H1 (cell line): ENCODE measurements around the gene GIT1. TPM values are rescaled to one million over a fixed set of nuclear protein-coding genes. Genes with fewer than 3 reads are reported as not detected.

Experiments
- CTCF ChIA-PET: fragments of 300-600 bp; sonication (Branson Sonifier 250); formaldehyde crosslinking; loops from one replicate; lab custom pipeline; 2021; ENCODE audit not compliant: partially characterized antibody; lab: Charles Lee
- POLR2A ChIA-PET: fragments of 300-600 bp; sonication (Branson Sonifier 250); formaldehyde crosslinking; loops from one replicate; lab custom pipeline; 2021; ENCODE audit warnings: inconsistent platforms; ENCODE audit not compliant: partially characterized antibody; lab: Charles Lee
- DNase-seq, 2 experiments: peaks; one replicate each; pipeline versions ENCODE4 v3.0.0 to v3.0.0-alpha.2; 2010 to 2022; ENCODE audit warnings: low spot score in 2 of 2, low read depth in 1 of 2, mixed read lengths in 1 of 2
- FAIRE-seq: peaks from 2 replicates; lab custom pipeline; 2011; peaks lifted over from hg19 to GRCh38; lab: Jason Lieb, UNC
- H2AFZ ChIP-seq: 2 replicates; pipeline ENCODE4 v1.8.1; 2012; ENCODE audit warnings: low read length, inconsistent platforms
- H2AK5ac ChIP-seq: 2 replicates; pipeline ENCODE4 v1.6.1; 2013; ENCODE audit warnings: low read depth, low read length
- H2BK120ac ChIP-seq: replicated peaks from 2 replicates; pipeline ENCODE3; 2013; ENCODE audit warnings: low read depth, low read length, inconsistent platforms
- H2BK12ac ChIP-seq: 2 replicates; pipeline ENCODE4 v1.6.1; 2013; ENCODE audit warnings: low read depth, low read length
- H2BK15ac ChIP-seq: 2 replicates; pipeline ENCODE4 v1.6.1; 2013; ENCODE audit warnings: low read length
- H2BK20ac ChIP-seq: 2 replicates; pipeline ENCODE4 v1.6.1; 2013; ENCODE audit warnings: low read length
- H2BK5ac ChIP-seq: 2 replicates; pipeline ENCODE4 v1.6.1; 2013; ENCODE audit warnings: low read depth, low read length
- H3K14ac ChIP-seq: 2 replicates; pipeline ENCODE4 v1.6.1; 2013; ENCODE audit warnings: inconsistent platforms; ENCODE audit not compliant: insufficient read length
- H3K18ac ChIP-seq: 2 replicates; pipeline ENCODE4 v1.6.1; 2013; ENCODE audit warnings: low read length; ENCODE audit errors: extremely low read depth
- H3K23ac ChIP-seq: 2 replicates; pipeline ENCODE4 v1.6.1; 2013; ENCODE audit warnings: inconsistent platforms; ENCODE audit not compliant: insufficient read length
- H3K23me2 ChIP-seq: 2 replicates; pipeline ENCODE4 v1.6.1; 2013; ENCODE audit warnings: low read depth, low read length
- H3K27ac ChIP-seq: 2 replicates; pipeline ENCODE4 v1.6.1; 2011; ENCODE audit warnings: low read depth, low read length, inconsistent platforms
- H3K27me3 ChIP-seq, 4 experiments: replicated peaks in 1 of 4; 1 replicate in 1 of 4; 2 replicates in 3 of 4; pipeline versions ENCODE4 v1.6.1 to v1.8.1; 2011 to 2013; ENCODE audit warnings: low read length in 3 of 4, mild to moderate bottlenecking in 3 of 4, inconsistent platforms in 2 of 4, mixed read lengths in 2 of 4, moderate library complexity in 1 of 4; ENCODE audit not compliant: control insufficient read depth in 3 of 4, insufficient read depth in 3 of 4; ENCODE audit errors: extremely low read depth in 1 of 4
- H3K36me3 ChIP-seq, 4 experiments: 2 replicates each; pipeline versions ENCODE4 v1.6.1 to v1.8.1; 2011 to 2013; ENCODE audit warnings: mild to moderate bottlenecking in 4 of 4, low read length in 3 of 4, moderate library complexity in 2 of 4, control low read depth in 1 of 4, inconsistent platforms in 1 of 4; ENCODE audit not compliant: insufficient read depth in 4 of 4, control insufficient read depth in 2 of 4
- H3K4ac ChIP-seq: replicated peaks from 2 replicates; pipeline ENCODE3; 2013; ENCODE audit warnings: low read length, low read depth, mixed read lengths, inconsistent platforms; ENCODE audit not compliant: insufficient read length
- H3K4me1 ChIP-seq, 4 experiments: replicated peaks in 1 of 4; 1 replicate in 1 of 4; 2 replicates in 3 of 4; pipeline versions ENCODE4 v1.6.1 to v1.8.1; 2011 to 2013; ENCODE audit warnings: low read length in 3 of 4, inconsistent platforms in 2 of 4, mixed read lengths in 1 of 4; ENCODE audit not compliant: insufficient read depth in 4 of 4, control insufficient read depth in 3 of 4
- H3K4me2 ChIP-seq, 2 experiments: 2 replicates each; pipeline versions ENCODE4 v1.6.1 to v1.8.1; 2011 to 2013; ENCODE audit warnings: low read depth in 2 of 2, low read length in 2 of 2, control low read depth in 1 of 2, inconsistent platforms in 1 of 2, mild to moderate bottlenecking in 1 of 2; ENCODE audit not compliant: insufficient read depth in 1 of 2
- H3K4me3 ChIP-seq, 4 experiments: fragments of 200-600, 300-600 bp in 1 of 4; sonication (generic), shearing (Covaris generic), sonication (Bioruptor Twin) in 1 of 4; 2 replicates each; pipeline versions ENCODE4 v1.5.1 to v1.8.1; 2011 to 2016; ENCODE audit warnings: low read length in 4 of 4, low read depth in 3 of 4, control low read depth in 2 of 4, inconsistent platforms in 2 of 4, mild to moderate bottlenecking in 2 of 4, mixed read lengths in 1 of 4, moderate library complexity in 1 of 4; ENCODE audit not compliant: insufficient read depth in 2 of 4; ENCODE audit errors: extremely low read depth in 1 of 4
- H3K56ac ChIP-seq: replicated peaks from 2 replicates; pipeline ENCODE3; 2013; ENCODE audit warnings: low read depth, mild to moderate bottlenecking, mixed read lengths, low read length, inconsistent platforms; ENCODE audit not compliant: insufficient read length
- H3K79me1 ChIP-seq: 2 replicates; pipeline ENCODE4 v1.6.1; 2013; ENCODE audit warnings: low read depth, low read length, control low read depth
- H3K79me2 ChIP-seq, 2 experiments: 2 replicates each; pipeline versions ENCODE4 v1.6.1 to v1.8.1; 2012 to 2013; ENCODE audit warnings: low read length in 2 of 2, mild to moderate bottlenecking in 2 of 2, inconsistent platforms in 1 of 2; ENCODE audit not compliant: insufficient read depth in 2 of 2, control insufficient read depth in 1 of 2
- H3K9ac ChIP-seq, 4 experiments: replicated peaks in 1 of 4; 1 replicate in 1 of 4; 2 replicates in 3 of 4; pipeline versions ENCODE4 v1.6.1 to v1.8.1; 2011 to 2013; ENCODE audit warnings: low read depth in 3 of 4, low read length in 3 of 4, control low read depth in 2 of 4, mild to moderate bottlenecking in 2 of 4, moderate library complexity in 2 of 4, inconsistent platforms in 1 of 4; ENCODE audit errors: extremely low read depth in 1 of 4
- H3K9me3 ChIP-seq, 2 experiments: 2 replicates each; pipeline versions ENCODE4 v1.6.1 to v1.8.1; 2012 to 2013; ENCODE audit warnings: mild to moderate bottlenecking in 2 of 2, moderate library complexity in 2 of 2, control low read depth in 1 of 2, inconsistent platforms in 1 of 2, low read depth in 1 of 2, low read length in 1 of 2, mixed read lengths in 1 of 2; ENCODE audit not compliant: insufficient read depth in 2 of 2
- H4K20me1 ChIP-seq, 2 experiments: replicated peaks in 1 of 2; 2 replicates each; pipeline versions ENCODE3 to v1.8.1; 2011 to 2013; ENCODE audit warnings: inconsistent platforms in 2 of 2, low read length in 2 of 2, mild to moderate bottlenecking in 1 of 2; ENCODE audit not compliant: insufficient read depth in 2 of 2, control insufficient read depth in 1 of 2
- H4K5ac ChIP-seq: 2 replicates; pipeline ENCODE4 v1.6.1; 2013; ENCODE audit warnings: low read length, low read depth, mixed read lengths, inconsistent platforms; ENCODE audit not compliant: insufficient read length
- H4K8ac ChIP-seq: 2 replicates; pipeline ENCODE4 v1.8.0; 2013; ENCODE audit warnings: mild to moderate bottlenecking, moderate library complexity, low read length, inconsistent platforms; ENCODE audit not compliant: insufficient read depth; ENCODE audit errors: extremely low read depth
- H4K91ac ChIP-seq: replicated peaks from 2 replicates; pipeline ENCODE3; 2013; ENCODE audit warnings: low read length, mixed read lengths, inconsistent platforms; ENCODE audit not compliant: insufficient read length
- GABPA ChIP-seq: IDR thresholded peaks from 2 replicates; pipeline ENCODE4 v1.6.1; 2011; ENCODE audit warnings: mild to moderate bottlenecking, low read length, moderate library complexity, borderline replicate concordance; ENCODE audit not compliant: insufficient read depth
- KDM4A ChIP-seq: IDR thresholded peaks from one replicate; pipeline ENCODE4 v1.7.1; 2012; ENCODE audit warnings: low read depth, mild to moderate bottlenecking, moderate library complexity, low read length, inconsistent platforms; ENCODE audit not compliant: severe bottlenecking
- MAX ChIP-seq: IDR thresholded peaks from 2 replicates; pipeline ENCODE4 v1.6.1; 2012; ENCODE audit warnings: inconsistent platforms
- NRF1 ChIP-seq: IDR thresholded peaks from 2 replicates; pipeline ENCODE4 v1.6.1; 2011; ENCODE audit warnings: mild to moderate bottlenecking, low read depth, low read length, improper control_type of control experiment
- WGBS, 2 experiments: shearing (Covaris generic) in 1 of 2; methylation state at CpG; one replicate each; pipeline versions ENCODE4 v1.1.6 to v1.1.7; 2013 to 2015; ENCODE audit warnings: low lambda C conversion rate in 2 of 2, mixed read lengths in 2 of 2, inconsistent platforms in 1 of 2, low coverage in 1 of 2, missing lambda C conversion rate in 1 of 2; ENCODE audit not compliant: insufficient replicate concordance in 2 of 2, insufficient coverage in 1 of 2, insufficient read length in 1 of 2; ENCODE audit errors: extremely low coverage in 1 of 2, missing lambda C conversion rate in 1 of 2; 5-methylcytosine and 5-hydroxymethylcytosine counted together
- polyA plus RNA-seq, 7 experiments: library from polyadenylated mRNA; depleted of rRNA in 3 of 7; stranded (reverse) in 5 of 7; unstranded in 2 of 7; fragments of >200 nt in 5 of 7; fragments of 200-250 nt in 2 of 7; gene quantifications; 1 replicate in 5 of 7; 2 replicates in 1 of 7; 4 replicates in 1 of 7; pipeline versions ENCODE4 v1.2.1 to v1.2.3, GENCODE V29; 2011 to 2013; ENCODE audit warnings: missing spikeins in 2 of 7, mixed read lengths in 2 of 7
- total RNA-seq: library from RNA; stranded (reverse); fragmentation: NEBNext Ultra II Directional; extraction: Animal tissue kit (Norgen Biotek cat#: 25700); gene quantifications from 2 replicates; pipeline ENCODE4 v1.2.1, GENCODE V29; 2021

Gene GIT1
- total and polyA plus RNA-seq, 2 of the 8 experiments (the other 6 are each of a cell fraction or from before 2014, with no cell fraction given), result 62.4 to 63.0 TPM

DNA sequence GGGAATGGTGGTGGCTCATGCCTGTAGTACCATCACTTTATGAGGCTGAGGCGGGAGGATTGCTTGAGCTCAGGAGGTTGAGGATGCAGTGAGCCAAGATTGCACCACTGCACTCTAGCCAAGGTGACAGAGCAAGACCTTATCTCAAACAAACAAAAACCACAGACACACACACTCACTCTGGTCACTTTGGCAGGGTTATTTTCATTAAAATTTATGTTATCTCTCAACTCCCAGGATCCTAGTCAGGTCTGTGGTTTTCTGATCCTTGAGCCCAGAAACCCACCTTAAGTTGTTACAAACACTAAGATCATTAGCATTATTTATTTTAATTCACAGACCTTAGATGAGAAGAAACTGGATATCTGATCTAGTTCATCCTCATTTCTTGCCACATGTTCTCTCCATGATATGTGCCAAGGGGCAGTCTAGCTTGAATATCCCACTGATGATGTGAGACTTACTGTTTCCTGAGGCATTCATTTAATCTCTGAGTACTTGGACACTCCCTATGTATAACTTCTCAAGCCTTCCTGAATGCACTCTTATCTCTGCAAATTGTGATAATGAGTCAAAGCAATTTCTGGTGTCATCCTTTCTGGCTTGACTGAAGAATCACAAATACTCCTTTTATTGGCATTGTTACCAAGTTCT is 32.2 kb downstream of the GIT1 start:
- TF ChIP-seq GABPA (no peak), KDM4A (no peak), NRF1 (no peak), MAX (no peak)
- Histone ChIP-seq H2BK12ac (no peak overlapping the region), H3K4ac (no peak overlapping the region), H3K4me2 (no peak overlapping the region), H3K4me1 (no peaks in the 10 kb centered on the region), H3K18ac (no peak overlapping the region), H2AK5ac (no peak overlapping the region), H4K91ac (no peak overlapping the region), H3K27me3 (no peaks in the 10 kb centered on the region), H4K20me1 (no peaks in the 10 kb centered on the region), H2BK20ac (no peak overlapping the region), H3K36me3 (no peaks in the 10 kb centered on the region), H3K56ac (no peak overlapping the region), H3K9ac (no peak overlapping the region), H3K14ac (no peak overlapping the region), H4K8ac (no peak overlapping the region), H2BK120ac (no peak overlapping the region), H2AFZ (no peak overlapping the region), H3K79me2 (no peaks in the 10 kb centered on the region), H3K27ac (no peak overlapping the region), H2BK15ac (no peak overlapping the region), H2BK5ac (no peak overlapping the region), H3K9me3 (no peaks in the 10 kb centered on the region), H3K23ac (no peak overlapping the region), H3K23me2 (no peaks in the 10 kb centered on the region), H3K79me1 (no peaks in the 10 kb centered on the region), H3K4me3 (no peak overlapping the region), H4K5ac (no peak overlapping the region)
- ChIA-PET CTCF (interaction anchor here (0.7 to 1.7 kb wide), 5 partner anchors 8 to 441 kb away, joined by 3 to 7 read pairs (median 4); no protein-coding TSS in a partner anchor), POLR2A (no interaction called here)
- DNase-seq (peak in 1 of 2 experiments; percentile 13), FAIRE-seq (no peak)
- 86% methylated on average over 1 of the region's 1 CpG; no CpG with 5 or more reads in 1 of the 2 experiments for WGBS, 2 experiments
